GM18508 (cell line): ENCODE results near the gene SEC11A.
A peak's percentile ranks its signal among the peaks of the same experiment; 100 is the strongest.
"Not testable (repeated sequence)": the region's sequence is repeated elsewhere in the genome, so short reads cannot be mapped to it uniquely, and the experiment has no call there.

Source experiments
- ATAC-seq: cut with Tn5 transposase; IDR thresholded peaks from one replicate; pipeline ENCODE4 v1.9.1; 2021; ENCODE audit warnings: moderate number of reproducible peaks; ENCODE audit not compliant: insufficient read depth, unreplicated experiment

The SEC11A gene

DNA sequence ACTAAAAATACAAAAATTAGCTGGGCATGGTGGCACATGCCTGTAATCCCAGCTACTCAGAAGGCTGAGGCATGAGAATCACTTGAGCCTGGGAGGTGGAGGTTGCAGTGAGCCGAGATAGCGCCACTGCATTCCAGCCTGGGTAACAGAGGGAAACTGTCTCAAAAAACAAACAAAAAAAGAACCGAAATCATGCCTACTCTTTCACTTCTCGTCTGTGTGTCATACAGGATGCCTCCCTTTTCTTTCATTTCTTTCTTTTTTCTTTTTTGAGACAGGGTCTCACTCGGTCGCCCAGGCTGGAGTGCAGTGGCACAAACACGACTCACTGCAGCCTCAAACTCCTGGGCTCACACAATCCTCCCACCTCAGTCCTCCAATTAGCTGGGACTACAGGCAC is 29.5 kb downstream of the SEC11A start:
- not testable (repeated sequence) for ATAC-seq

- ATAC-seq, result no peak
Observed at GRCh38 chr15:84685304-84685703, 30.6 kb downstream of the SEC11A start.

GRCh38 chr15:84684092-84684491 is 31.8 kb downstream of the SEC11A start:
- no peak for ATAC-seq

DNA sequence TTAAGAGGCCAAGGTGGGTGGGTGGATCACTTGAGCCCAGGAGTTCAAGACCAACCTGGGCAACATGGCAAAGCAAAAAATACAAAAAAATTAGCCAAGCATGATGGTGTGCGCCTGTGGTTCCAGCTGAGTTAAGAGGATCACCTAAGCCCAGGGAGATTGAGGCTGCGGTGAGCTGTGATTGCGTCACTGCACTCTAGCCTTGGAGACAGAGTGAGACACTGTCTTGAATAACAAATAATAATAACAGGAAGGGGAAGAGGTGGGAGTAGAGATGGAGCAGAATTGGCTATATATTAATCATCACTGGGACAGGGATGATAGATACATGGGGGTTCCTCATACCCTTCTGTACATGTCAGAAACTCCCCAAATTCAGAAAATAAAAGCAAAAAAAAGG is 34.1 kb downstream of the SEC11A start:
- no peak for ATAC-seq

GRCh38 chr15:84671211-84671610 is 44.7 kb downstream of the SEC11A start:
- no peak for ATAC-seq

GRCh38 chr15:84669726-84670125 is 46.2 kb downstream of the SEC11A start:
- no peak for ATAC-seq

- no peak for ATAC-seq
Observed at GRCh38 chr15:84668221-84668982, 47.5 kb downstream of the SEC11A start.

GRCh38 chr15:84666373-84666772 is 49.6 kb downstream of the SEC11A start:
- no peak for ATAC-seq

GRCh38 chr15:84661001-84661400 is 54.9 kb downstream of the SEC11A start:
- ATAC-seq, result no peak

DNA sequence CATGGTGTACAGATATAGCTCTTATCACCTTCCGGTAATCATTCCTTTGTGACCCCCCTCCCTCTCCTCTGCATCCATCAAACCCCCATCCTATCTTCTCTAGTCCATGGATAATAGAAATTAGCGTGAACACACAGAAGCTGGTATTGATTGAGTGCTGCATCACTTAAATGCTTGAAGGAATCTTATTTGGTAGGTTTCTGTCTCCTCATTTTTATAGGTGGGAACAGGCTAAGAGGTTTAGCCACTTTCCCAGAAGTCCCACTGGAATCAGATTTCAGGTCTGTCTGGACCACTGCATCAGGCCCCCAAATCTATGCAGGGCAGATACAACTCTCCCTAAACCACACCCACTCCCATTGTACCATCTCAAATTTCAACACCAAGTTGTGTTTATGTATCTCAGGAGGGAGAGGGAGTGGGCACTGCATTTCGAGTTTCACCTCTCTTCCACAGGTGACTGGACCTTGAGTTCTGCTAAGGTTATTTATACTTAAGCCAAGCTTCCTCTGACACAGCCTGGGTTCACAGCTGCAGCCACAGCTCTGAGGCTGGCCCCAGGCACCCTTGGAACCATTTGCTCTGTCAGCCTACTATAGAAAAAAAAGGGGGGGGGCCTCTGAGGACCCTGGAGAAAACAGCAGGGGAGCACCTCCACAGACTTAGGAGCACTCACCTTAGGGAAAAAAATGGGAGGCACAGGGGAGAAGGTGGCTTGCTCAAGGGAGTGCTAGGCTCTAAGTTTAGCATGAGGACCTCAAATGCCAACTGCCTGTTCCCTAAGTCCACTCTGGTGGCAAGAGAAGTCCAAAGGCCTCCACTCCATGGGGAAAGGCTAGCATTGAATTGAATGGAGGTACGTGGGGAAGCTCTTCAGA is 55.8 kb downstream of the SEC11A start:
- ATAC-seq, result no peak

DNA sequence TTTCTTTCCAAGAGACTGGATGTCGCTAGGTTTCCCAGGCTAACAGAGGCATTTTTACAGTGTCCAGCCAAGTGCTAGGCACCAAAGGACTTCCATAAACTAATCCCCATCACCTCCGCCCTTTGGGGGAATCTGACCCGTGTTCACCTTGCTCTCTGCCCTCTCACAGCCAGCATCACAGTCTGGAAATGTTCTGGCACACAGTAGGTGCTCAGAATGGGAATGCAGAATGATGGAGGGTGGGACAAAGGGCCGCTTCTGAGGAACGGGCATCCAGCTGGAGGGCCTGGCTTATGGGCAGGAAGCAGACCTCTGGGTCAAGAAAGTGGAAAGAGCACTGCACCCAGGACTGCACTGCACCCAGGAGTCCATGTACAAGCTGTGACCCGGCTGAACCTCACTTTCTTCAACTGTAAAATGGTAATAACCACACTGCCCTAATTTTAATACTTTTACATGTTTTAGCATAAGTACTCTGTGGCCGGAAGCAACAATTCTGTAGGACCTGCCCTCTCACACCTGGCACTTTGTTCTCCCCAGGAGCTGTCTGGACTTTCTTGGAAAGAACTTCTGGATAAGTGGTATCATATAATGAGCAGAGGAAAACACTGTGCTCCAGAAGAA is 57.0 kb downstream of the SEC11A start:
- ATAC-seq, result no peak

DNA sequence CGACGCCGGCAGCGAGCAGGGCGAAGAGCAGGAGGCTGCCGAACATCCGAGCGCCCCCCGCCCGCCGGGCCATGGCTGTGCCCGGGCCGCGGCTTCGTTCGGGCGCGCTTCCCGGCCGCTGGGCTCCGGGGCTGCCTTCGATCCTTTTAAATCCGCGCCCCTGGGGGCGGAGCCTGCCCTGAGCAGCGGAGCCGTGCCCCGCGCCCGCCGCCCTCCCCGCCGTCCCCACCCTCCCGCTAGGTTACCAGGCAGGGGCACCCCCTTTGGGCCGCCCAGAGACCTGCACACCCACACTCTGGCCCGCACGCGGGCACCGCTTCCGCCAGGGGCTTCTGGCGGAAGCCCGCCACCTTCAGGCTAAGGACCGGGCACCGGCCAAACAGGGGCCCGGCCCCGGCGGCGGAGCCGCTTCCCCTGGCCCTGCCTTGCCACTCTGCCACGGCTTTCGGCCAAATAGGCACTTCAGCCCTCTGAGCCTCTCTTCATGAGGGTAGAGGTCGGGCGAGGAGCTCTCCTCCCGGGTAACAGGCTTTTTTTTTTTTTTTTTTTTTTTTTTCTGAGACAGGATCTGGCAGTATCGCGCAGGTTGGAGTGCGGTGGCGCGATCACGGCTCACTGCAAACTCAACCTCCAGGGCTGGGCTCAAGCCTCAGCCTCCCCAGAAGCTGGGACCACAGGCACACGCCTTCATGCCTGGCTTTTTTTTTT is 57.7 kb downstream of the SEC11A start, which contains the start of gene NMB:
Gene NMB, minus strand, starts transcription at position 120 of the 708 bp plus-strand sequence. Its CDS starts 47 bp downstream, at position 73.
- no peak for ATAC-seq

GRCh38 chr15:84657748-84658079 is 58.2 kb downstream of the SEC11A start:
- no peak for ATAC-seq

GRCh38 chr15:84656972-84657371 is 59.0 kb downstream of the SEC11A start:
- no peak for ATAC-seq

DNA sequence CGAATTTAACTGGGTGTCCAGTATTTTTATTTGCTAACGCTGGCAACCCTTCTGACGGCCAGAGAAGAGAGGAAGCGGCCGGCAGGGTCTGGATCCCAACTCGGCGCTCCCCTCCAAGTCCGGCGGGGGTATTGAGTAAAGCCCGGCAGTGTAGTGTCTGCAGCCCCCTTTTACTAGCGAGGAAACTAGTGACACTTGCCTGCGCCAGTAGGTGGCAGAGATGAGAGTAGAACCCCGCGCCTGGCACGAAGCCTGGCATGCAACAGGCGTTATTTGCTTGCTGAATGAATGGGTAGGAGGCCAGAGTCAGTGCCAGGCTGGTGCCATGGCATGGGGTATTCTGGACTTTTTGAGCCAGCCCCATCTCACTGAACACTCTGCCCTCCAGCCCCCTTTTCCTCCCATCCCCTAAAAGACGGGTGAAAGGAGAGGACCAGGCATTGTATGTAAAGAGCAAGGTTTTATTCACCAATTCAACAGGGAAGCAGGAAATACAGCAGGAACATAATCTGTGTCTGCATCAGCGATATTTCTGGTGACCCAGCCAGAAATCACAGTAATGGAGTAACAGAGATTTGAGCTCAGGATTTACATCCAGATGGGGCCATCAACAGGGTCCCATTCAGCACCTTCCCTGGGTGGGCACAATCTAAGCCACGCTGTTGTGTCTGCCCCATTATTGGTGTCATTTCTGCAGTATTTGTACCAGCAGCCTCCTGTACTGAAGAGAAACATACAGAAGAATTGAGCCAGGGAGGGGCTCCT is 61.1 kb downstream of the SEC11A start:
- no peak for ATAC-seq

DNA sequence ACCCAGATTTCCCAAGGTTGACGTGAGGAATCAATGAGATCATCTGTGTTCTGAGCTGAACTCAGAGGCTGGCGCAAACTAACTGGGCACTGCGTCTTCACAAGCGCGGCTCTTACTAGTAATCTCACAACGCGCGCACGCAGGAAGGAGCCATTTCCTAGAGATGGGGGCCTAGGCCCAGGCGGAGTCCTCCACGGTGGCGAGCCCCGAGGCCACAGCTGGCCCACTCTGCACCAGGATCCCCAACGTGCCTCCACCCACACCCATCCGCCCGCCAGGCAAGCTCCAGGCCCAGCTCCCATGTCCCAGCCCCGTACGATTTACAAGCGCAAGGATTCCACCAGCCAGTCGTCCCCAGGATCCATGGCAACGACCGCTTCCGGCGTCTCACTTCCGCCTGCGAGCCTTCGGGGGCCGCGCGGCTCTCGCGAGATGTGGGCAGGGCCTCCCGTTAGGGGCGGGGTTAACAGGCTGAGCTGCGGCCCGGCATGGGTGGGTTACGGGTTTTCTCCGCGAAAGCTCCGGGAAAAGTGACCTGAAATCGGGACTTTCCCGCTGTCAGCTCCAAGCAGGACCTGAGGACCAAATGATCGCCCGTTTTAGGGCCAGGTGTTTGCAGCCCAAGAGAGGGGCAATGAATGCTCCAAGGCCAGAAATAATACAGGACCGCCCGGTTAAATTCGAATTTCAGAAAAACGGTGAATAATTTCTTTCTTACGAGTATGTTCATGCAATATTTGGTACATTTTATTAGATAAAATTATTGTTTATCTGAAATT is 61.8 kb downstream of the SEC11A start, which contains the start of gene WDR73:
Gene WDR73, minus strand, starts transcription at position 374 of the 779 bp plus-strand sequence. Its CDS starts 9 bp downstream, at position 365.
- ATAC-seq, result peak; percentile 68

DNA sequence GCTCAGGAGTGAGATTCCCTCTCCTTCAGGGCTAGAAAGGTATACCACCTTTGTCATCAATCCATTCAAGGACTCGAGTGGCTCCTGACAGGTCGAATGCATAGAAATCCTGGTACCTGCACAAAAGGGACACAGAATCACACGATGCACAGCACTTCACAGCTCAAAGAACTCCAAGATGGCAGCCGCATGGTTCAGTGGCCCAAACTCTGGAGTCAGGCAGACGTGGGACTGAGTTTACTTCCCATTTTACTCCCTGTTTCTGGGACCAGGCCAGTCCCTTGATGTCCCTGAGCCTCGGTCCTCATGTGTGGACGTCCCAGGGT is 62.4 kb downstream of the SEC11A start:
- ATAC-seq, result no peak

- ATAC-seq, result no peak
Observed at GRCh38 chr15:84649706-84650105, 66.2 kb downstream of the SEC11A start.

DNA sequence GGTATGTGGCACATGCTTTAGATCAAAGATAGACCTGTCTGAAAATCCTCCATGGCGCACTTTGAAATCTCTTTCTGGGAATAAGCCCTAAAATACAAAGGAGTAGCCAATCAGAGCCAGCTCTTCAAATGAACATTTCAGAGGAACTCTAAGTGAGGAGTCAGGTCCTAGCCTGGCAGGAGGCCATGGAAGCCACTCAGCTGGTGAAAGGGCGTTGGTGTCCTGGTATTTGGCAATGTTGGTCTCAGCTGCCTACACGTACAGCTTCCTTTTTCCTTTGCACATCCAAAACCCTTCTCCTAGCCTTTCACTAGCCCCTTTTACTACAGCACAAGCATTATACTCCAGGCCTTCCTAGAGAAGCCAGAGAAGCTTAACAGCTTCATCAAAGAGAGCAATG is 67.4 kb downstream of the SEC11A start:
- no peak for ATAC-seq
